Measurements from ENCODE around the gene MRPL33.
"Not testable (repeated sequence)": the region's sequence is repeated elsewhere in the genome, so short reads cannot be mapped to it uniquely, and the experiment has no call there.

The MRPL33 gene

DNA sequence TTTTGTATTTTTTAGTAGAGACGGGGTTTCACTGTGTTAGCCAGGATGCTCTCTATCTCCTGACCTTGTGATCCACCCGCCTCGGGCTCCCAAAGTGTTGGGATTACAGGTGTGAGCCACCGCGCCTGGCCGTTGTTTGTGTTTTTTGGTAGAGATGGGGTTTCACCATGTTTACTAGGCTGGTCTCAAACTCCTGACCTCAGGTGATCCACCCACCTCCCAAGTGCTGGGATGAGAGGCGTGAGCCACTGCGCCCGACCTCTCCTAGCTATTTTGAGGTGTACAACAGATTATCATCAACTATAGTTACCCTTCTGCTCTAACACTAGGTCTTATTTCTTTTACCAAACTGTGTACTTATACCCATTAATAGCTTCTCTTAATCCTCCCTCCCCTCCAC, 28.9 kb upstream of the MRPL33 start:
- ATAC-seq (no peak), DNase-seq (no peak)

- DNase-seq, ATAC-seq: not testable (repeated sequence)
Measured at GRCh38 chr2:27745494-27745893, 26.0 kb upstream of the MRPL33 start.

- no peak for ATAC-seq
- DNase-seq: no peak
Measured at GRCh38 chr2:27746325-27746724, 25.2 kb upstream of the MRPL33 start.

- ATAC-seq (no peak), DNase-seq (no peak)
Measured at GRCh38 chr2:27747827-27748352, 23.6 kb upstream of the MRPL33 start.

- not testable (repeated sequence) for ATAC-seq
Measured at GRCh38 chr2:27748803-27749554, 22.5 kb upstream of the MRPL33 start.

GRCh38 chr2:27751377-27751776, 20.1 kb upstream of the MRPL33 start:
- ATAC-seq (no peak), DNase-seq (no peak)

More at GRCh38 chr2:27748803-27749554, 22.5 kb upstream of the MRPL33 start:
- not testable (repeated sequence) for DNase-seq

GRCh38 chr2:27752551-27753237, 18.8 kb upstream of the MRPL33 start:
- DNase-seq: no peak
- ATAC-seq: no peak

DNA sequence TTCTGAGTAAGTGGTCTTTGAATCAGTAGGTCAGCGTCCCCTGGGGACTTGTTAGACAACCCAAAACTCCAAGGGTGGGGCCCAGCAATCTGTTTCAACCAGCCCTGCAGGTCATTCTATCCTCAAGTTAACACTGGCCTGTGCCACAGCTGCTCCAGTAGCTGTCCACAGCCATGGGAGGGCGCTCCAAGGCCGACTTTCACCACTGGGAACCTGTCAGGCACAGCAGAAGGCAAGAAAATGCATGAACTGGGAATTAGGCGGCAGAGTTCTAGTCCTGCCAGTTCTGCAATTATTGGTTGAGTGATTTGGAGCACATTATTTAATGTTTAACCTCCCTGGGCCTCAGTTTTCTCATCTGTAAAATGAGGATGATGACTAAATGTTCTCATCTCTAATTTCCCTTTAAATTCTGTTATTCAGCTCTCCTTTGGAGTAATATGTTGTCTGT, 17.4 kb upstream of the MRPL33 start:
- ATAC-seq (peak; percentile 90), DNase-seq (peak; percentile 83)

- no peak for DNase-seq
- no peak for ATAC-seq
Measured at GRCh38 chr2:27754831-27755230, 16.7 kb upstream of the MRPL33 start.

- ATAC-seq: no peak
- DNase-seq: no peak
Measured at GRCh38 chr2:27756091-27756490, 15.4 kb upstream of the MRPL33 start.

DNA sequence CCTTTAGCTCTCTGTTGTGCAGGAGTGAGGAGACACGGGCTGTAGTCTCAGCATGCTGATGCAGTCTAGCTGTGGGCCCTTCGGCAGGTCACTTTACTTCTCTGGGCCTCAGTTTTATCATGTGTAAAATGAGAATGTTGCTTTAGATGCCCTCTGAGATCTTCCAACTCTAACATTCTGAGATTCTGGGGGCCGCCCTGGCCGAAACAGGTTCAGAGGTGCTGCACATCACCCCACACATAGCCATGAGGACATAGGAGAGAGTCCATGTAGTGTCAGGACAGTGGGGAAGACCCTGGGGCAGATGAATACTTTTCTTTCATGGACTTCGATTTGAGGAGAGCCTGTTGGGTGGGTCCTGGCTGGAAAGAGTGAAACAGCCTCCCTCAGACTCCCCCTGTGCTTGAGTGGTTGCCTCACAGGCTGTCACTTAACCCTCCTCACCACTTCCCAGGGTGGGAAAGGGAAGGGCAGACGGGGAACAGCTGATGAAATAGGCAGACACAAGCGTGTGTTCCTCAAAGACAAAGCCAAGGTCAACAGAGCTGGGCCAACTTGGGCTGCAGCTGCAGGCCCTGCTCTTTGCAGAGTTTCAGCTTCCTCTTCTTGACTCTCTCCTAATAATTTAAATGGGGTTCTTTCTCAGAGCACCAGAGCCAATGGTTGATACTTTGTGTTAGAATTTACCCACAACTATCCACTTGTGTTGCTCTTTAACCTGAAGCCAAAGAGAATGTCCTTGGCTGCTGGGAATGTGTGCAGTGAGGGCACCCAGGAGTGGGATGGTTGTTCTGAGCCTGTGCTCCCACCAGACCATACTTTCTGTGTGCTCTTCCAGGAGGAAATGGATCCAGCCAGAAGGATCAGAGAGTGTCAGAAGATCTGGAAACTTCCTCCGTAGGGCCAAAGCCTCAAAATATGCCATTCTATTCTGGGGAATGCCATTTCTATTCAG, 14.7 kb upstream of the MRPL33 start:
- DNase-seq: no peak
- no peak for ATAC-seq

- ATAC-seq (no peak), DNase-seq (no peak)
Measured at GRCh38 chr2:27762951-27763906, 8.3 kb upstream of the MRPL33 start.

DNA sequence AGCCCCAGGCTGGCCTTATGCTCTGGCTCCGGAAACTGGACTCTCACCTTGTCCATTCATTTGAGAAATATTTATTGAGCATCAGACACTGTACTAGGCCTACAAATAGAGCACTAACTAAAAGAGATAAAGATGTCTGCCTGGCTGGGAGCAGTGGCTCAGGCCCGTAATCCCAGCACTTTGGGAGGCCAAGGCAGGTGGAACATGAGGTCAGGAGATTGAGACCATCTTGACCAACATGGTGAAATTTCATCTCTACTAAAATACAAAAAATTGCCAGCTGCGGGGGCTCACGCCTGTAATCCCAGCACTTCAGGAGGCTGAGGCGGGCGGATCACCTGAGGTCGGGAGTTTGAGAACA, 7.6 kb upstream of the MRPL33 start:
- ATAC-seq: no peak

DNA sequence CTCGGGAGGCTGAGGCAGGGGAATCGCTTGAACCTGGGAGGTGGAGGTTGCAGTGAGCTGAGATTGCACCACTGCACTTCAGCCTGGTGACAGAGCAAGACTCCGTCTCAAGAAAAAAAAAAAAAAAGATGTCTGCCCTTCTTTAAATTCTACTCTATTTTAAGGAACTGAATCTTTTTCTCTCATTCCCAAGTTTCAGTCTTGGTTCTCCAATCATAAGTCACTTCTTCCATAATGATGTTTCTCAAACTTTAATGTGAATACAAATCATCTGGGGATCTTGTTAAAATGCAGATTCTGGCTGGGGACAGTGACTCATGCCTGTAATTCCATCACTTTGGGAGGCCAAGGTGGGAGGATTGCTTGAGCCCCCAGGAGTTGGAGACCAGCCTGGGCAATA, 7.0 kb upstream of the MRPL33 start:
- DNase-seq, ATAC-seq: not testable (repeated sequence)

More for the DNA sequence above, 7.6 kb upstream of the MRPL33 start:
- no peak for DNase-seq

DNA sequence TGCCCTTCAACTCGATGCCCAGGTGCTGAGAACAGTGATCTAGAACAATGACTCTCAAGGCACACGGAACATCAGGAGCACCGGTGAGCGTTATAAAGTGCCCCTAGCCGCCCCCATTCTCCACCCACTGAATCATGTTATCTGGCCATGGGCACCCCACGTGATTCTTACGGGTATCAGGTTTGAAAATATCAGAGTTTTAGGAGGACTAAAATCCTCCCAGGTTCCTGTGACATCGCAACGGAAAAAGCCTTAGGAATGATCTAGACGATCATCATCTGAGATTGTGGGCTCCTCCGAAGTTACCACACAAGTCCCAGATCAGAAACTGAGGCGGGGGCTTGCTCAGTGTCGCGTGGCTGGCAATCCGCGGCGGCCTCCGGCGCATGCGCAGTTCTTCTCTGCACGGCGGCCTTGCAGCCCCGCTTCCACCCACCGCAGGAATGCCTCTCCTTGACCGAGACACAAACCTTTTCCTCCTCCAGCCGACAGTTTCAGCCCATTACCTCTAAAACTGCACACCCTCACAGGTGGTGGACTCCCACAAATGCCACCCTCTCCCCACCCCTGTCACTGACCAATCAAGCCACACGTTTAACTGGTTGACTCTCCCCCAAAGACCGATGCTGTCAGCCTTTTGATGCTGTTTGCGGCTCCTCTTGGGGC, 5.8 kb upstream of the MRPL33 start:
- ATAC-seq: peak; percentile 48
- peak; percentile 64 for DNase-seq

- ATAC-seq: no peak
Measured at GRCh38 chr2:27766287-27766661, 5.2 kb upstream of the MRPL33 start.

DNA sequence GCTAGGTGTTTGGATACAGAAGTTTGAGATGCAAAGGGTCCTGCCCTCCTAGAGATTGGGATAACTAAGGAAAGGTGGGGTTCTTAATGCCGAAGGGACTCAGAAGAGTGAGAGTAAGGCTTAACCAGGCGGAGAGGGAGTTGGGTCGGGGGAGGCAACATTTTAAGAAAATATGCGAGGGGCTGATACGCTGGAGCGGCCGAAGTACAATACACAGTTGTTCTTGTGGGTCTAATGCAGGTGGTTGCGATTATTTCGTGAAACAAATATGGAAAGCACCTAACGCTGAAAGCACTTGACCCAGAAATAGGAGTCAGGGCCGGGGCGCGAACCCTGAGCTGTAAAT, 344 bp upstream of the MRPL33 start:
- ATAC-seq (no peak), DNase-seq (no peak)

More at GRCh38 chr2:27766287-27766661, 5.2 kb upstream of the MRPL33 start:
- DNase-seq: no peak

- DNase-seq (no peak), ATAC-seq (no peak)
Measured at GRCh38 chr2:27772804-27773203, 1.3 kb downstream of the MRPL33 start.

- ATAC-seq (no peak), DNase-seq (no peak)
Measured at GRCh38 chr2:27773959-27774358, 2.4 kb downstream of the MRPL33 start.

GRCh38 chr2:27776097-27776496, 4.6 kb downstream of the MRPL33 start:
- DNase-seq (no peak), ATAC-seq (no peak)

- no peak for ATAC-seq
- DNase-seq: no peak
Measured at GRCh38 chr2:27776696-27777095, 5.2 kb downstream of the MRPL33 start.

All from stimulated activated naive CD8-positive, alpha-beta T cell treated with anti-CD3 and anti-CD28 coated beads, Interleukin-15, Interleukin-2, amounts not matched to agents 100 U/mL and 50 U/mL, for 24 hours (primary cell).